C1 segment of cervical spinal cord (tissue), 14 donors: Measurements from ENCODE around the gene MIPOL1.
"Not testable (repeated sequence)": the region's sequence is repeated elsewhere in the genome, so short reads cannot be mapped to it uniquely, and the experiment has no call there.

Source experiments
- DNase-seq, 14 donors: peaks; one replicate each; lab custom pipeline; 2025; lab: John Stamatoyannopoulos, UW

MIPOL1 gene

DNA sequence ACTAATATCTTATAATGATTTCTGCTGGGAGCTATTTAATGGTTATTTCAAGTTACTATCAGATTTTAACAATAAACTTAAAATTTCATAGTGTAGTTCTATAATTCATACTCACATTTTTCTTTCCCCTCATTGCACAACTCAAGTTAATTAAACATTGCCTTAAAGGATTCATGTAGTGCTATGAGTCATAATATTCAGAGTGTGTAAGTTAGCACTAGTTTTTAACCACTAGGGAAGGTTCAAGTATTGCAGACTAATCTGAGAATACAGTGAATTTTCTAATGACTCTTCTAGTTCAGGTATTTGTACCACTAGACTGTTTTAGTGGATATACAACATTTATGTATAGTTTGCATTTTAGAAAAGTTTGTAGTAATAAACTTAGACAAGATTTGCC is 347.4 kb downstream of the MIPOL1 start:
- DNase-seq: no peak

DNA sequence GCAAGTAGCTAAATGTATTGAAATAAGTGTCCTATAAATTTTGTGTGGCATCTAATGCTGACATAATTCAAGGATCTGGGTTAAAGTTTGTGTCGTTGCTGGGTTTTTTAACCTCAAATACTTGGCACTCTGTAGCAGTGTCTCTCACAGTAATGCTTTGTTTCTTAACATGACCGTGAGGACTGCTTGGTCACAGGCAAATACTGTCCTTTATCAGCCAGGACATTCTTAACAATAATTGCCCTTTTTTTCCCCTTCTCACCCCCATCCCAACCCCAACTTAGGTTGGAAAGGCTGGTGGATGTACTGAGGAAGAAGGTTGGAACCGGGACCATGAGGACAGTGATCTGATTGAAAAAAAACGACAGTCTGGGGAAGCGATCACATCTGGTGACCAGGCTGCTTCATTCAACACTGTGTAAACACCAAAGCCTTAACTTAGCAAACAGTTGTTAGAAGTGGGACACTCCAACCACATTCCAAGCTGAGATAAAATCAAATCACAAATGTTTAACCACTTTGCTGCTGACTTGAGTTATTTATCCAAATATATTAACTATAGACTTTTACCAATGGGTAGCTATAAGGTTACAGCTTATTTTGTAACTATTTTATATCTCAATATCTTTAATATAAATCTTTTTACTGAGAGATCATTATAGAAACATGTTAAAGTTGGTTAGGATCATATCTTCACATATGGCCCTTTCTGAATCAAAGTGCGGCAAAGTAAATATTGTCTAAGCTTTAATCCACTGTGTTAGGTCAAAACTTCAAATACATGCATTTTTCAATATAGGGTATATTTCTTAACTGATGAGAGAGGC is 349.1 kb downstream of the MIPOL1 start:
- no peak for DNase-seq

DNA sequence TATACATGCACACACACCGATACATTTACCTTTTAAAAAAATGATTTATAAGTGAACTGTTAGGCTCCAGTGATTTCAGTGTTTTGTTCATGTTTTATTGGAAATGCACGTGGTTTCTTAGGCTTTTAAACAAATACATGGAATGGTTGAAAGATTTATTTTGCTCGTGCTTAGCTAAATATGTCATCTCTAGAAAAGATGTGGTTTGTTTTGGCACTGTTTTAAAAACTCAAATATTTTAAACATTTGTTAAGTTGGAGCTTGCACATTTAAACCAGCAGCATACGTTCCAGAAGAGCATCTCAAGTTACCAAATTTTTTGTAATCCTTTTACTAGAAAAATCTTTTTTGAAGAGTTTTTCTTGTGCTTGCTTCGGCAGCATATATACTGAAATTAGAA is 352.8 kb downstream of the MIPOL1 start:
- no peak for DNase-seq

DNA sequence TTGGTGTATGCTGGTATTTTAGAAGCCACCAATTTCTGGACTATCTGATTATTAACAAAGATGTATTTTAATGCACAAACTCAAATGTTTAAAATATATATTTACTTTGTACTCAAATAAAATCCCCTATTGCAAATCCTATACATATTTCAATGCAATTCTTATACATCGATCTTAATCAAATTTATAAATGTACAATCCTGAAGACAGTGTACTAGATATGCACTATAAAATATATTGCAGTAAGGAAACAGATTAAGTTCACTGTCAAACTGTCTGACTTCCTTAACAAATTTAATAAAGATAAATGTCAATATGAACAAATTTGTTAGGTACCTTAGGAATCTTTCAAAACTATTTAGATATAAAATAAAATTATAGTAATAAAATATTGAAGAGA is 353.4 kb downstream of the MIPOL1 start:
- no peak for DNase-seq

DNA sequence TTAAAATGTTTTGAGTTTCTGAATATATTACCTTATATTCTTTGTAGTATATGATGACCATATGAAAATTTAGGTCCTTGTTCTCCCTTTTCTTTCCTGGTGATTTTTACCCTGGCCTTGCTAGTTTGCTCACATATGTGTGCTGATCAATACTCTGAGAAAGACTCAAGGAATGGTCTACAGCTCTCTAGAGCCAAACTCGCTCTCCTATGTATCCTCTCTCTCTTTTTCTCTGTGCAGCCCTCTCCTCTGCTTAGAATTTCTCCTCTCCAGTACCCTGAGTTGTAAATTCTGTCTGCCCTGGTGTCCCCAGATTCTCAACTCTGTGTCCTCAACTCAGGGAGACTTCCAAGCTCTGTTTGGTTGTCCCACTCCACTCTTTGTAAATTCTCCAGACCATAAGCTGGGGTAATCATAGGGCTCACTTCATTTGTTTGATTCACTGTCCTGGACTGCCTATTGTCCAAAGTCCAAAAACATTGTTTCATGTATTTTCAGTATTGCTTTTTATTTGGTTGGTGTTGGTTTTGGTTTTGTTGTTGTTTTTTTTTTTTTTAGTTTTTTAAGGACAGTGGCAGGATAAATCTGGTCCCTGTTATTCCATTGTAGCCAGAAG is 356.3 kb downstream of the MIPOL1 start:
- no peak for DNase-seq

DNA sequence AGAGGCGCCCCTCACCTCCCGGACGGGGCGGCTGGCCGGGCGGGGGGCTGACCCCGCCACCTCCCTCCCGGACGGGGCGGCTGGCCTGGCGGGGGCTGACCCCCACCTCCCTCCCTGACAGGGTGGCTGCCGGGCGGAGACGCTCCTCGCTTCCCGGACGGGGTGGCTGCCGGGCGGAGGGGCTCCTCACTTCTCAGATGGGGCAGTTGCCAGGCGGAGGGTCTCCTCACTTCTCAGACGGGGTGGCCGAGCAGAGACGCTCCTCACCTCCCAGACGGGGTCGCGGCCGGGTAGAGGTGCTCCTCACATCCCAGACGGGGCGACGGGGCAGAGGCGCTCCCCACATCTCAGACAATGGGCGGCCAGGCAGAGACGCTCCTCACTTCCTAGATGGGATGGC is 357.9 kb downstream of the MIPOL1 start:
- not testable (repeated sequence) for DNase-seq

DNA sequence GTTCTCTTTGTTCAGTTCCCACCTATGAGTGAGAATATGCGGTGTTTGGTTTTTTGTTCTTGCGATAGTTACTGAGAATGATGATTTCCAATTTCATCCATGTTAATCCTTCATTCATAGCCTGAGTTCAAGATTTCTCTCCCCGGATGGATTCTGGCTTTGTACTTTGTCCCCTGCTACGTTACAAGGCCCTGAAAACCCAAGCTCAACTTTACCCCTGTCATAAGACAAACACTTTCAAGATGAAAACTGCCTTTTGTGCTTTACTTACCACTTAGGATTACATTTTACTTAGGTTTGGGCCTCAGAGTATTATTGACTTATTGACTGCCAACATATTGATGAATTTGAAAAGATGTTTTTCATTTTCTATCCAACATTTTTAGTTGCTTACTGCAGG is 361.0 kb downstream of the MIPOL1 start:
- no peak for DNase-seq

DNA sequence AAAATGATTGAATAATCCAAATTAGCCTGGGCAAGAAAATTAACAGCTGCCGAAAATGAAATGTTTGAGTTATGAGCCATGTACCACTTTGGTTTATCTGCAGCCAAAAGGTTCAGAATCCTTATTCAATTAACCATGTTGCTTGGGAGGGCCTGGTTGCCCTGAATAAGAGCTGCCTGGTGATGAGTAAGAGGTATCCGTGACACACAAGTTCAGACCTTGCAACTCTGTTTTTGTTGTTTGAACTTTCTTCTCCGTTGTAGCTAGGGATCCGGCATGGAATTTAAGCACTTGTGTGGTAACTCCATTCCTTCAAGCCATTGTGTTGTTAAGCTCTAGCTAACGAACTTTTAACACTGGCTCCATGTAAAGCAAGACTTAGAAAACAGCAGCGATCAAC is 361.6 kb downstream of the MIPOL1 start:
- peak in 1 of 14 donors; percentile 4 for DNase-seq

DNA sequence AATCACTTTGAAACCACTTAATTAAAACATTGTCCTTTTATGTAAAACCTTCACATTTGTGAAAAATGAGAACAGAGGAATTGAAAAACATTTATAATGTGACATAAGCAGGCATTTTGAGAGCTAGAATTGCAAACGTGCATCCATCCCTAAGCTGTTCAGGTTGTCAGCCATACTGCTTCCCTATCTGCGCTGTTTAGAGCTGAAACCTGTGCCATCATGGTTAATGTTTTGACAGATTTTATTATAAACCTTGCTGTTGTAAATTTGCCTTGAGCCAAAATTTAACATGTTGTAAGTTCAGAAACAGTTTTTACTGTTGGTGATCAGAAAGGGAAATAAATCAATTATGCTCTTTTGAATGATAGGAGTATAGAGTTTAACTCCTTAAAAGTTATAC is 365.5 kb downstream of the MIPOL1 start:
- no peak for DNase-seq

DNA sequence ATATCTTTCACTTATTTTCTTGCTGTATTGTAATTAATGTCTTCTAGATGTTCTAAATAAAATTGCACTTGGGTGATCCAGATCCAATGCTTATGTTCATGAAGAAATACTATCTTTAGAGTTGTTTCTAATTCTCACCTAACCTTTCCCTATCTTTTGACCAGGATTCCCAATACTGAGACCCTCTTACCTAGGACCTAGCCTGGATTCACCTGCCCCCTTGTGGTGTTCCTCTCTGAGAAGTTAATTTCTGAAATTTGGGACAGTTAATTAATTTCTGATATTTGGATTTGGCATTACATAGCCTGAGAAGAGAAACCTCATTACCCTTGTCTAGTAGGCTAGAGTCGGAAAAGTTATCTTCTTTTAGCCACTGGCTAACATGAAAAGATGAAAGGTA is 367.8 kb downstream of the MIPOL1 start:
- no peak for DNase-seq

DNA sequence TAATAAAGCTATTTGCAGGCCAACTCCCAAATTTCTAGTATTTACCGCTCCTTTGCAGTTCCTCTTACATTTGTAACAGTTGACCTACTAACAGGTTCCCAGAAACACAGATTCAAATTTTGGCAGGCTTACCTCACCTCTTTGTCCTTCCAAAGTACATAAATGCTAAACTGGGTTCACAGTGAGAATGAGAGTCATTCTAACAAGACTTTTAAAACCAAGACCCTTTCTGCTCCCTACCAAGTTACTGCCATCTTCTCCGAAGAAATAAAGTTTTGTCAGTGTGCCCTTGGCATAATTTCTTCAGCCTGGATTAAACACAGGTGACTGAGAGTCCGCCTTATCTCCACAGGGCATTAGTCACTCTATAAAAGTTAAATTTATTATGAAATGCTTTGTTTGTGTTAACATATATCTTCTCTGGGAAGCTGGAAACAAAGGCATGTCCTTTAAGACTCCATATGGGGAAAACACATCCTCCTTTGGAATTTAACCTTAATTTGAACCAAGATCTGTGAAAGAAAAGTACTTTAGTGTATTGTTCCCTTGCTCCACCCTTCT is 369.2 kb downstream of the MIPOL1 start:
- DNase-seq: no peak

DNA sequence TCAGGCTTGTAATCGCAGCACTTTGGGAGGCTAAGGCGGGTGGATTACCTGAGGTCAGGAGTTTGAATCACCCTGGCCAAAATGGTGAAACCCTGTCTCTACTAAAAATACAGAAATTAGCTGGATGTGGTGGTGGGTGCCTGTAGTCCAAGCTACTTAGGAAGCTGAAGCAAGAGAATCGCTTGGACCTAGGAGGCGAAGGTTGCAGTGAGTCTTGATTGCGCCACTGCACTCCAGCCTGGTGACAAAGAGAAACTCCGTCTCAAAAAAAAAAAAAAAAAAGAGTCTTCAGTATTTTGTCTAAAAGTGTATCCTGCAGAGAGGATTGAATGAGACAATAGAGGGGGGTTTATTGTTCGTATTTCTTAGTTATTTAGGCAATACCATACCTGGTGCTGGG is 372.0 kb downstream of the MIPOL1 start:
- DNase-seq: no peak

DNA sequence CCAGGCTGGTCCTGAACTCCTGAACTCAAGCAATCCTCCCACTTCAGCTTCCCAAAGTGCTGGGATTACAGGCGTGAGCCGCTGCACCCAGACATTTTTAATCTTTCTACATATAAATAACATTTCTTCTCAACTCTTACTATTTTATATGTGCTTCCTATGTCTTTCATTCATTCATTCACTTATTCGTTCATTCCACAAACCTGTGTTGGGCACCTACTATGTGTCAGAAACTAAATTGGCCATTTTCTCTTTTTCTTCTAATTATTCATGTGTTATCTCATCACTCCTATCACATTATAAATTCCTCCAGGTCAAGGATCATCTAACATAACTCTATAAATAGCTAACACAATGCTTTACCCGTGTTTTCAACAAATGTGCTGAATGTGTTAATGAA is 373.7 kb downstream of the MIPOL1 start:
- no peak for DNase-seq

DNA sequence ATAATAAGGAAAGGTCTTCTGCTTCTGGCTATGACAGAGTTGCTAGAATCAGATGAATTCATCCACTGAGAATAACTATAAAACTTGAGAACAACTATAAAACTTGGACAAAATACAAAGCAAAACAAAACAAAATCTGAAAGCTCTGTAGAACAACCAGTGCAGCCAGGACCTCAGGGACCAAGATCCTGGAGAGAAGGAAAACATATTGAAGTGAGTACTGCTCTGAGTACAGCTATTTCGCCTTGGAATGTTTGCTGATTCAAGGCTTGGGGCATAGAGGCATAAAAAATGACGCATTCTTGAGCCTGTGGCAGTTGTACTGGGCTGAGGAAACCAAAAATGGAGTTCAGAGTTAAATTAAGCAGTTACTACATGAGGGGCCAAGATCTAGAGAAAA is 375.6 kb downstream of the MIPOL1 start:
- DNase-seq: no peak

DNA sequence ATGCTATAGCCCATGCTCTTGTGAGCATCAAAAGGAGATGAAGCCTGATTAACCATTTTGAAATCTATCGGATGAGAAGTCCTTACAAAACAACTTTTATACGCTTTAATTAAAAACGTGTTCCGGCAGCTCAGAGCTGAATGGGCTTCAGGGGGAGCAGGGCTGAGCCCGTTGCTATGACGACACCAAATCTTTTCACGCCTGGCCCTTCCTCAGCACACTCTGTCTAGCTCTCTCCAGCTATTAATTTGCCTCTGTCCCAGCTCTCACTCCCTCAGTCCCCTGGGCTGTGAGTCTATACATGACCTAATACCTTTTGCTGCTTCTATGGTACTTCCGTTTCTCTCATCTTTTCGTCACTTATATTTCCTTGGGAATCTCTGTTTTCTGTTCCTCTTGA is 381.5 kb downstream of the MIPOL1 start:
- no peak for DNase-seq

DNA sequence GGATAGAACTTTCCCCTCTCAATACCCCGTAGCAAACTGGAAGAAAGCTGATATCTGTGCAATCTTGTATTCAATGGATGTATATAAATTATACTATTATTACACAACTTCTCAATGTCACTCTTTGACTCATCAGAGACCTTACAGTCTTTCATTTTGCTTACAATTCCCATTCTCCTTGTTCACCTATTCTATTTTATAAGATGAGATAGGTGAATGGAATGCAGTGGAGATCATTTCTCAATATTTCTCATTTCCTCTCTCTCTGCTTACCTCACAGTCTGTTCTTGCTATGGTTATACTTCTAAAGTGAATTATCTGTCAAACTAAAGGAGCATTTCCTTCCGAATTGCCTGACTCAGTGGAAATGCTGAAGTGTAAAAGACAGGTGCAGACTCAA is 382.4 kb downstream of the MIPOL1 start:
- DNase-seq: no peak

DNA sequence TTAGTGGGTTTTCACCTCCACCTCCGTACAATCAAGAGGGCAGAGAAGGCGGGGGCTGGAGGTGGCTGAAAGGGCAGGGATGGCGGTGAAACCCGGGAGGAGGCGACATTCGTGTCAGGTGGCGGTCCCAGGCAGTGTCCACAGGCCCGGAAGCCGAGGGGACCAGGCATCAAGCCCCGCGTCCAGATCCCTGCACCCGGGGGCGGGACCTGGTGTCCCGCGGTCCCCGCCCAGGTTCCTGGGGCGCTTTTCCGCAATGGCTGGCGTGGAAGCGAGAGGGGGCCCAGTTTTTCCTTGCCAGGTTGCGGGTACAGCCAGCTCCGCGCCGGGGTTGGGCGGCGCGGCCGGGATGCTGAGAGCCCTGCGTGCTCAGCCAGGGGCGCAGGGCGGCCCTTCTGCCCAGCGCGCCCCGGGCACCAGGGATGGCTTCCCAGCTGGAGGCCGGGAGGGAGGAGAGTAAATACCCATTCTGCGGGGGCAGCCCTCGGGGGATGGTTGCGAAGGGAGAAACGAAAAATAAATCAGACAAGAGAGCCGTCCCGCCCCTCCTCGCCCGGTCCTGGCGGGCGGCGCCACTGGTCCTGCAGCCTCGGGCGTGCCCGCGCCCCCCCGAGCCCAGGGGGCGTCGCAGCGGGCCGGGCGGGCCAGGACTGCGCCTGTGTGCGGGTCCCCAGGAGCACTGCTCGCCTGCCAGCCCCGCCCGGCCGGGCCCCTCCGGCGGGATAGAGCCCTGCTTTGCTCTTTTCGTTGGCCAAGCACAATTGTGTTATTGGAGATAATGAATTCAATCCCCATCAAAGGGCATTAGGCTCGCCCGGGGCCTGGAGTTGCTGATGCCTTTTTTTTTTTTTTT is 385.8 kb downstream of the MIPOL1 start:
- no peak for DNase-seq

DNA sequence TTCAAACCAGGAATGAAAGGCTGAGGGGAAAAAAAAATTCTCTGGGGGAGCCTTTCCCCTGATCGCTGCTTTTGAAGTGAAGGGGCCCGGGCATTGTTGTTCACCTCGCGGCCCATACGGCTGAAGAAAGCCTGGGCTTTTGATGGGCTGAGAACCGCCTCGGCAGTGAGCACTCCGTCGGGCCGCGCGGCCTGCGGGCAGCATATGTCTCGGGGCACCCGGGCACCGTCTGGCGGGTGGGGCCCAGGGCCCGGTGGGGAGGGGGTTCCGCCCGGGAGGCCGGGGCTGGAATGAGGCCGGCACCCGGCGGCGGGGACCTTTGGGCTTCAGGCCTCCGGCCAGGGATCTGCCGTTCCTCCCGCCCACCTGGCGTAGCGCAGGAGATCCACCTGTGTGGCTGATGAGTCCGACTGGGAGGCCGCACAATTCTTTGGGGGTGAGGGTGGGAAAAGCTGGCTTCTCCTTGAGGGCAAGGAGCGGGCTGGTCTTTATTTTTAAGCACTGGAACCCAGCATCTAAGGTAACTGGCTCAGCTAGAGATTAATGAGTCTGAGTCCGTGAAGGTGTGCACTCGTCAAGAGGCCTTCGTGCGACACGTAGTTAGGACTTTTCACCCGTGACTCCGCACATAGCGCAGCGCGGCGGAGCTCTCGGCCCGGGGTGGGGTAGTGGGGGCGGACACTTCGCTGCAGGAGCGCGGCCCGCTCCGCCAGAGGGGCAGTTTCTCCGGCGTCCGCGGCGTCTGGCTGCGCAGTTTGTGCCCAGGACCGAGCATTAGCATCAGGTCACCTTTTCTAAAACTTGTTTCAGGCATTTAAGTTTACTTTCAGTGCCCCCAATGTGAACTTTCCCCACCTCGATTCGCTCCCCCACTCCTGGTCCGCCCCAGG is 386.7 kb downstream of the MIPOL1 start:
- DNase-seq: no peak

DNA sequence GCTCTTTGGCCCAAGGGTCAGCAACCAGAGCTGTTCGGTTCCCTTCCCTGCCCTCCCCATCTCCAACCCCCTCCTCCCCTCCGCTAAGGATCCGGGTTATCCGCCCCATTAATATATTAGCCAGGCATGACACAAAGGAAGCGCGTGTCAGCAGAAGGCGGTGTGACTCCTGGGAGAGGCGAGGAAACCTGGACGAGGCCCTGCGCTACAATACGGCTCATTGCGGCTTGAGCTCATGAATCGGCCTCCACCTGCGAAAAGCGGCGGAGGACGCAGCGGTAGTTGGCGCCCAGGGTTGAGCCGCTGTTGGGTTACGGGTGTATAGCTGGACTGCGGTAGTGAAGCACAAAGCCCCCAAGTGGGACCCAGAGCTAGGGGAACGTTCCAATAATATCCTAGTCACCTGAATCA is 387.4 kb downstream of the MIPOL1 start:
- DNase-seq: no peak

DNA sequence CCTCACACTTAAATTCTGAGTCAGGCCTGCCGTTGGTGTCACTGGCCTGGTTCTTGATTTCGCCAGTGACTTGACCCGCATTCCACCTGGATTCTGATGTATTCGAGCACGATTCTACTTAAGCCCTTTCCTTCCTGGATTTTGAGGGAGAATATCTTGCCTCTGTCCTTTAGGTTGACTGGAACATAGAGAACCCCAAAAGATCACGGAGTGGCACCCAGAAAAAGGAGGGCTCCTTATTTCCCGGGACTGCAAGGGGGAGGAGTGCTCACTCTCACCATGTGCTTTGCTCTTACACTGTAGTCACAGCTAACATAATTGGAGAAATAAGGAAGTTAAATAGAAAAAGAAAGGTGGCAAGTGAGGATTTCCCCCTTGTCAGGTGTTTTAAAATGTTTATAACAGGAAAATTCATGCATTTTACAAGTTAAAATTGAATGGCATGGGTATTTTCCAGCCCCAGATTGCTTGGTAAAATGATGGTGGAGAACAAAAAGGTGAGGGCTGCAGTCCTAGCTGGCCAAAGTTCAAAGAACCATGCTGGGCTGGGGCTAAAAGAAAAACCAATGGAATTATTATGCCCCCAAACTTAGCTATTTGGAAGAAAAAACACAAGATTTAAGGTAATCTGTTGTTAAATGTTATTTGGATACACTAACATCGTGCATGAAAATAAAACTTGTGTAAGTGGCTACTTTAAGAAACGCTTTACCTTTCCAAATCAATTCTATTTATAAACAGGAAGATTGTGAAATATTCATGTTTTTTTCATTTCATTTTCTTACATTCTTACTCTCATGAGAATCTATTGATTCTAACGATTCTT is 388.4 kb downstream of the MIPOL1 start:
- no peak for DNase-seq
